Neural cell (in vitro differentiated cells): ENCODE data around the gene NISCH. TPM values are rescaled to one million over a fixed set of nuclear protein-coding genes. Genes with fewer than 3 reads are reported as not detected.

Experiments used
- H2AFZ ChIP-seq: fragments of 200-600, 300-800 bp; sonication (generic), shearing (Covaris generic); 2 replicates; pipeline ENCODE4 v1.6.0; 2014; ENCODE audit warnings: low read depth, mild to moderate bottlenecking, antibody characterized with exemption, low read length, moderate library complexity
- H3F3A ChIP-seq: fragments of 200-600 bp; shearing (Covaris generic); 2 replicates; pipeline ENCODE4 v1.6.1; 2016; ENCODE audit warnings: mild to moderate bottlenecking, moderate library complexity, mixed read lengths, antibody characterized with exemption, low read length; ENCODE audit not compliant: insufficient read depth, poor library complexity, severe bottlenecking
- H3K27ac ChIP-seq: fragments of 200-600, 300-800 bp; sonication (generic), shearing (Covaris generic); 2 replicates; pipeline ENCODE4 v1.5.1; 2014; ENCODE audit warnings: mild to moderate bottlenecking, low read length, moderate library complexity
- H3K27me3 ChIP-seq: fragments of 300-800, 200-600 bp; sonication (generic), shearing (Covaris generic); 2 replicates; pipeline ENCODE4 v1.6.0; 2014; ENCODE audit warnings: mild to moderate bottlenecking, low read depth, low read length, moderate library complexity; ENCODE audit not compliant: insufficient read depth
- H3K36me3 ChIP-seq: fragments of 300-800, 200-600 bp; sonication (generic), shearing (Covaris generic); 2 replicates; pipeline ENCODE4 v1.5.1; 2014; ENCODE audit warnings: mild to moderate bottlenecking, antibody characterized with exemption, low read length, moderate library complexity; ENCODE audit not compliant: insufficient read depth
- H3K4me2 ChIP-seq: fragments of 300-800, 200-600 bp; sonication (generic), shearing (Covaris generic); 2 replicates; pipeline ENCODE4 v1.6.0; 2014; ENCODE audit warnings: mild to moderate bottlenecking, low read length
- H3K4me3 ChIP-seq: fragments of 300-800, 200-600 bp; sonication (generic), shearing (Covaris generic); 2 replicates; pipeline ENCODE4 v1.5.1; 2014; ENCODE audit warnings: mild to moderate bottlenecking, low read length, moderate library complexity
- H3K79me2 ChIP-seq: fragments of 200-600 bp; shearing (Covaris generic); replicated peaks from 2 replicates; pipeline ENCODE4 v1.6.0; 2014; ENCODE audit warnings: mild to moderate bottlenecking, low read length, moderate library complexity; ENCODE audit not compliant: insufficient read depth
- H3K9ac ChIP-seq: fragments of 300-800, 200-600 bp; sonication (generic), shearing (Covaris generic); 2 replicates; pipeline ENCODE4 v1.6.1; 2016; ENCODE audit warnings: mild to moderate bottlenecking, low read length, mixed read lengths
- H3K9me2 ChIP-seq: fragments of 200-600 bp; shearing (Covaris generic); 2 replicates; pipeline ENCODE4 v1.6.1; 2016; ENCODE audit warnings: mild to moderate bottlenecking, low read length, mixed read lengths; ENCODE audit not compliant: insufficient read depth
- H3K9me3 ChIP-seq: fragments of 200-600, 300-800 bp; sonication (generic), shearing (Covaris generic); 2 replicates; pipeline ENCODE4 v1.6.1; 2016; ENCODE audit warnings: mild to moderate bottlenecking, mixed run types, low read length, moderate library complexity, mixed read lengths
- H4K20me1 ChIP-seq: fragments of 200-600 bp; shearing (Covaris generic); 2 replicates; pipeline ENCODE4 v1.6.1; 2016; ENCODE audit warnings: mild to moderate bottlenecking, mixed run types; ENCODE audit not compliant: insufficient read depth
- EP300 ChIP-seq: fragments of 450-650 bp; conservative IDR thresholded peaks from 2 replicates; pipeline ENCODE4 v1.6.1; 2014; ENCODE audit warnings: antibody characterized with exemption, mild to moderate bottlenecking, moderate library complexity; ENCODE audit not compliant: poor library complexity, severe bottlenecking
- EZH2 ChIP-seq: fragments of 200-600, 300-800 bp; shearing (Covaris generic), sonication (generic); IDR thresholded peaks from 2 replicates; pipeline ENCODE4 v1.6.1; 2014; ENCODE audit warnings: antibody characterized with exemption, low read length, borderline replicate concordance, mild to moderate bottlenecking; ENCODE audit not compliant: insufficient read depth, poor library complexity, severe bottlenecking
- MXI1 ChIP-seq: fragments of 450-650 bp; conservative IDR thresholded peaks from 2 replicates; pipeline ENCODE4 v1.6.1; 2014; ENCODE audit warnings: antibody characterized with exemption, mild to moderate bottlenecking; ENCODE audit not compliant: poor library complexity, severe bottlenecking
- POLR2AphosphoS5 ChIP-seq: IDR thresholded peaks from 2 replicates; pipeline ENCODE4 v1.6.1; 2012
- RAD21 ChIP-seq: fragments of 450-650 bp; conservative IDR thresholded peaks from 2 replicates; pipeline ENCODE4 v1.6.1; 2014; ENCODE audit warnings: antibody characterized with exemption, mild to moderate bottlenecking, moderate library complexity
- SMC3 ChIP-seq: fragments of 450-650 bp; conservative IDR thresholded peaks from 2 replicates; pipeline ENCODE4 v1.6.1; 2014; ENCODE audit warnings: antibody characterized with exemption, mild to moderate bottlenecking, moderate library complexity; ENCODE audit not compliant: poor library complexity
- TAF1 ChIP-seq: IDR thresholded peaks from 2 replicates; pipeline ENCODE4 v1.6.1; 2012; ENCODE audit warnings: low read depth
- polyA plus RNA-seq: library from polyadenylated mRNA; depleted of rRNA; stranded (reverse); fragments of >200 nt; gene quantifications from 2 replicates; pipeline ENCODE4 v1.2.3, GENCODE V29; 2014
- TF ChIP-seq, protein P1 (sequence below): IDR thresholded peaks from 2 replicates; pipeline ENCODE4 v1.6.1; 2012; ENCODE audit warnings: borderline replicate concordance
- TF ChIP-seq, protein P2 (sequence below): fragments of 450-650 bp; IDR thresholded peaks from 2 replicates; pipeline ENCODE4 v1.5.1; 2014; ENCODE audit warnings: antibody characterized with exemption, mild to moderate bottlenecking, moderate library complexity; ENCODE audit not compliant: poor library complexity, severe bottlenecking

NISCH gene
- polyA plus RNA-seq, 1 donor from 2014 or later, result 88.9 TPM

DNA sequence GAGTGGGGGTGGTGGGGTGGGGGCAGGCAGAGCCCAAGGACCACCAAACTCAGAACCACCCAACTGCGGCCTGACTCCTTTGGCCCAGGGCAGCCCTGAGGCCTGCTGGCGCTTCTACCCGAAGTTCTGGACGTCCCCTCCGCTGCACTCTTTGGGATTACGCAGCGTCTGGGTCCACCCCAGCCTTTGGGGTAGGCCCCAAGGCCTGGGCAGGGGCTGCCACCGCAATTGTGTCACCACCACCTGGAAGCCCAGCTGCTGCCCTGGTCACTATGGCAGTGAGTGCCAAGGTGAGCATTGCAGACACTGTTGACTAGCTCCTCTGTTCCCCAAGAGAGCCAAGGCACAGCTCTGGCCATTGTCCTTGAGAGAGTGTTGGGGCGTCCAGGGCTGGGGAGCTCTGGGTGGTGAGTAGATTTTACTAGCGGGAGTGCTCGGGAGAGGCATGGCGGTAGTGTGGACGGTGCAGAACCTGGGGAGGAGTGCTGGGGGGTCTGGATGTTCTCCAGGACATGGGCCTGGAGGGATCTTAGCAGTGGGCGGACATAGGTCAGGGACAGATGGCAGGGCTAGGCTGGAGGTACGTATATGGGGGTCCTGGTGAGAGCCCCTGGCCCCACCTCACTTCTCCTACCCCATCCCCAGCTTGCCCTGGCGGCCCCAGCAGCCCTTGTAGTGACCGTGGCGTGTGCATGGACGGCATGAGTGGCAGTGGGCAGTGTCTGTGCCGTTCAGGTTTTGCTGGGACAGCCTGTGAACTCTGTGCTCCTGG, 65.5 kb downstream of the NISCH start:
- TF ChIP-seq RAD21 (no peak), SMC3 (no peak), TAF1 (no peak), EZH2 (no peak), MXI1 (no peak), EP300 (no peak), POLR2AphosphoS5 (no peak)
- TF ChIP-seq, protein P1, sequence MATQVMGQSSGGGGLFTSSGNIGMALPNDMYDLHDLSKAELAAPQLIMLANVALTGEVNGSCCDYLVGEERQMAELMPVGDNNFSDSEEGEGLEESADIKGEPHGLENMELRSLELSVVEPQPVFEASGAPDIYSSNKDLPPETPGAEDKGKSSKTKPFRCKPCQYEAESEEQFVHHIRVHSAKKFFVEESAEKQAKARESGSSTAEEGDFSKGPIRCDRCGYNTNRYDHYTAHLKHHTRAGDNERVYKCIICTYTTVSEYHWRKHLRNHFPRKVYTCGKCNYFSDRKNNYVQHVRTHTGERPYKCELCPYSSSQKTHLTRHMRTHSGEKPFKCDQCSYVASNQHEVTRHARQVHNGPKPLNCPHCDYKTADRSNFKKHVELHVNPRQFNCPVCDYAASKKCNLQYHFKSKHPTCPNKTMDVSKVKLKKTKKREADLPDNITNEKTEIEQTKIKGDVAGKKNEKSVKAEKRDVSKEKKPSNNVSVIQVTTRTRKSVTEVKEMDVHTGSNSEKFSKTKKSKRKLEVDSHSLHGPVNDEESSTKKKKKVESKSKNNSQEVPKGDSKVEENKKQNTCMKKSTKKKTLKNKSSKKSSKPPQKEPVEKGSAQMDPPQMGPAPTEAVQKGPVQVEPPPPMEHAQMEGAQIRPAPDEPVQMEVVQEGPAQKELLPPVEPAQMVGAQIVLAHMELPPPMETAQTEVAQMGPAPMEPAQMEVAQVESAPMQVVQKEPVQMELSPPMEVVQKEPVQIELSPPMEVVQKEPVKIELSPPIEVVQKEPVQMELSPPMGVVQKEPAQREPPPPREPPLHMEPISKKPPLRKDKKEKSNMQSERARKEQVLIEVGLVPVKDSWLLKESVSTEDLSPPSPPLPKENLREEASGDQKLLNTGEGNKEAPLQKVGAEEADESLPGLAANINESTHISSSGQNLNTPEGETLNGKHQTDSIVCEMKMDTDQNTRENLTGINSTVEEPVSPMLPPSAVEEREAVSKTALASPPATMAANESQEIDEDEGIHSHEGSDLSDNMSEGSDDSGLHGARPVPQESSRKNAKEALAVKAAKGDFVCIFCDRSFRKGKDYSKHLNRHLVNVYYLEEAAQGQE, result no peak
- TF ChIP-seq, protein P2, sequence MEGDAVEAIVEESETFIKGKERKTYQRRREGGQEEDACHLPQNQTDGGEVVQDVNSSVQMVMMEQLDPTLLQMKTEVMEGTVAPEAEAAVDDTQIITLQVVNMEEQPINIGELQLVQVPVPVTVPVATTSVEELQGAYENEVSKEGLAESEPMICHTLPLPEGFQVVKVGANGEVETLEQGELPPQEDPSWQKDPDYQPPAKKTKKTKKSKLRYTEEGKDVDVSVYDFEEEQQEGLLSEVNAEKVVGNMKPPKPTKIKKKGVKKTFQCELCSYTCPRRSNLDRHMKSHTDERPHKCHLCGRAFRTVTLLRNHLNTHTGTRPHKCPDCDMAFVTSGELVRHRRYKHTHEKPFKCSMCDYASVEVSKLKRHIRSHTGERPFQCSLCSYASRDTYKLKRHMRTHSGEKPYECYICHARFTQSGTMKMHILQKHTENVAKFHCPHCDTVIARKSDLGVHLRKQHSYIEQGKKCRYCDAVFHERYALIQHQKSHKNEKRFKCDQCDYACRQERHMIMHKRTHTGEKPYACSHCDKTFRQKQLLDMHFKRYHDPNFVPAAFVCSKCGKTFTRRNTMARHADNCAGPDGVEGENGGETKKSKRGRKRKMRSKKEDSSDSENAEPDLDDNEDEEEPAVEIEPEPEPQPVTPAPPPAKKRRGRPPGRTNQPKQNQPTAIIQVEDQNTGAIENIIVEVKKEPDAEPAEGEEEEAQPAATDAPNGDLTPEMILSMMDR, result no peak
- Histone ChIP-seq H2AFZ (no peak overlapping the region), H4K20me1 (no peaks in the 10 kb centered on the region), H3K9me3 (no peaks in the 10 kb centered on the region), H3K9ac (no peak overlapping the region), H3K4me2 (no peak overlapping the region), H3K79me2 (no peaks in the 10 kb centered on the region), H3K27ac (no peak overlapping the region), H3F3A (no peaks in the 10 kb centered on the region), H3K36me3 (no peaks in the 10 kb centered on the region), H3K27me3 (no peaks in the 10 kb centered on the region), H3K4me3 (no peak overlapping the region), H3K9me2 (no peaks in the 10 kb centered on the region)

DNA sequence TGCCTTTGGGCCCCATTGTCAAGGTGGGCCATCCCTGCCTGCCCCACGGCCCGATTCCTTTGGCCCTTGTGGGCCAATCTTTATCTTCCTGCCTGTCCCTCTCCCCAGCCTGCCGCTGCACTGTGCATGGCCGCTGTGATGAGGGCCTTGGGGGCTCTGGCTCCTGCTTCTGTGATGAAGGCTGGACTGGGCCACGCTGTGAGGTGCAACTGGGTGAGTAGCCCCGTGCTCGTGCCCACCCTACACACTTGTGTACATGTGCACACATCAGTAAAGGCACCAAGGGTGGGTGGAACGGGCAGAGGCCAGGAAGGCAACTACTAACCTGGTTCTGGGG, 66.1 kb downstream of the NISCH start:
- Histone ChIP-seq H3K79me2 (no peaks in the 10 kb centered on the region), H3F3A (no peaks in the 10 kb centered on the region), H3K27me3 (no peaks in the 10 kb centered on the region), H4K20me1 (no peaks in the 10 kb centered on the region), H2AFZ (no peak overlapping the region), H3K9me2 (no peaks in the 10 kb centered on the region), H3K27ac (no peak overlapping the region), H3K4me2 (no peak overlapping the region), H3K36me3 (no peaks in the 10 kb centered on the region), H3K9ac (no peak overlapping the region), H3K4me3 (no peak overlapping the region), H3K9me3 (no peaks in the 10 kb centered on the region)
- TF ChIP-seq, protein P1, result no peak
- no peak for TF ChIP-seq TAF1
- TF ChIP-seq, protein P2, result no peak
- TF ChIP-seq EP300, result no peak
- TF ChIP-seq RAD21, result no peak
- TF ChIP-seq MXI1, result no peak
- no peak for TF ChIP-seq SMC3
- no peak for TF ChIP-seq EZH2
- TF ChIP-seq POLR2AphosphoS5, result no peak
